ENCODE data around the gene BEGAIN.

- no peak for TF ChIP-seq POLR2A (IDR thresholded peaks at IDR 0.05)
- TF ChIP-seq CTCF (IDR thresholded peaks at IDR 0.05), result no peak
- TF ChIP-seq POLR2AphosphoS5 (IDR thresholded peaks at IDR 0.05), result no peak
Measured at GRCh38 chr14:100529561-100530031, 57.6 kb downstream of the BEGAIN start.

All from breast epithelium (tissue), 3 donors.